Caco-2 (cell line): Measurements from ENCODE around the gene ALPK3. TPM values are rescaled to one million over a fixed set of nuclear protein-coding genes. Genes with fewer than 3 reads are reported as not detected.

ENCODE experiments used
- BruUV-seq: library from RNA; stranded (reverse); fragments of 400-500 nt; replicated peaks from 2 replicates; lab custom pipeline; 2021; lab: Mats Ljungman, UMichigan
- CTCF ChIA-PET: fragments of 300-600 bp; sonication (Branson Sonifier 250); formaldehyde crosslinking; loops from one replicate; lab custom pipeline; 2022; ENCODE audit warnings: antibody characterized with exemption; lab: Charles Lee
- POLR2A ChIA-PET: fragments of 300-600 bp; sonication (Branson Sonifier 250); formaldehyde crosslinking; loops from one replicate; lab custom pipeline; 2022; ENCODE audit warnings: antibody characterized with exemption; lab: Charles Lee
- DNase-seq, 2 experiments: peaks; one replicate each; pipeline versions ENCODE4 v3.0.0 to v3.0.0-alpha.2; 2020 to 2022
- H3K27me3 ChIP-seq: replicated peaks from 2 replicates; pipeline ENCODE4 v1.6.0; 2011; ENCODE audit warnings: low read length; ENCODE audit not compliant: control insufficient read depth, insufficient read depth
- H3K36me3 ChIP-seq: 2 replicates; pipeline ENCODE4 v1.5.1; 2011; ENCODE audit warnings: low read length; ENCODE audit not compliant: control insufficient read depth, insufficient read depth
- H3K4me1 ChIP-seq: fragments of 250-450 bp; sonication (Bioruptor Pico); 2 replicates; pipeline ENCODE4 v1.5.1; 2020; ENCODE audit warnings: mild to moderate bottlenecking
- H3K4me3 ChIP-seq: 2 replicates; pipeline ENCODE4 v1.5.1; 2011; ENCODE audit warnings: low read depth, mild to moderate bottlenecking, control low read depth, low read length
- H3K9me3 ChIP-seq: fragments of 250-450 bp; sonication (Bioruptor Pico); 2 replicates; pipeline ENCODE4 v1.5.1; 2020; ENCODE audit warnings: mild to moderate bottlenecking, moderate library complexity
- H3K27ac Mint-ChIP-seq: one replicate; pipeline ENCODE4 v1.8.0; 2022; ENCODE audit warnings: mixed read lengths; ENCODE audit not compliant: unreplicated experiment
- H3K27me3 Mint-ChIP-seq: one replicate; pipeline ENCODE4 v1.8.0; 2022; ENCODE audit warnings: mixed read lengths; ENCODE audit not compliant: insufficient read depth, unreplicated experiment
- H3K36me3 Mint-ChIP-seq: one replicate; pipeline ENCODE4 v1.8.0; 2022; ENCODE audit warnings: mild to moderate bottlenecking, mixed read lengths; ENCODE audit not compliant: insufficient read depth, unreplicated experiment
- H3K4me1 Mint-ChIP-seq: one replicate; pipeline ENCODE4 v1.8.0; 2022; ENCODE audit warnings: low read depth, mixed read lengths; ENCODE audit not compliant: unreplicated experiment
- H3K4me3 Mint-ChIP-seq: one replicate; pipeline ENCODE4 v1.8.0; 2022; ENCODE audit warnings: mild to moderate bottlenecking, moderate library complexity, mixed read lengths; ENCODE audit not compliant: unreplicated experiment
- H3K9me3 Mint-ChIP-seq: one replicate; pipeline ENCODE4 v1.8.0; 2022; ENCODE audit warnings: mixed read lengths; ENCODE audit not compliant: unreplicated experiment
- CTCF ChIP-seq, 2 experiments: fragments of 200-600 bp in 1 of 2; IDR thresholded peaks; 1 replicate in 1 of 2; 2 replicates in 1 of 2; pipeline versions ENCODE4 v1.5.1 to v1.8.0; 2011 to 2022; ENCODE audit warnings: antibody characterized with exemption in 1 of 2, control low read depth in 1 of 2, inconsistent platforms in 1 of 2, low read depth in 1 of 2, low read length in 1 of 2, mild to moderate bottlenecking in 1 of 2, moderate library complexity in 1 of 2; ENCODE audit not compliant: insufficient read depth in 1 of 2, severe bottlenecking in 1 of 2, unreplicated experiment in 1 of 2
- intact Hi-C: fragments of 100-400 bp; cut with micrococcal nuclease; formaldehyde crosslinking; loops from one replicate; pipeline ENCODE4 v1.10.0; 2022; ENCODE audit not compliant: unreplicated experiment
- total RNA-seq: library from RNA; stranded (reverse); gene quantifications from 2 replicates; pipeline ENCODE4 v1.2.3, GENCODE V29; 2022

ALPK3 gene
- total RNA-seq, 1 experiment from 2014 or later = 0.43 TPM

GRCh38 chr15:84862214-84862975 lies 45.2 kb downstream of the ALPK3 start:
- Histone ChIP-seq H3K9me3 (no peaks in the 10 kb centered on the region), H3K36me3 (no peaks in the 10 kb centered on the region), H3K27me3 (no peaks in the 10 kb centered on the region), H3K4me3 (no peak overlapping the region), H3K4me1 (peaks cover 14% of the 10 kb centered on the region)
- no peaks in the 10 kb centered on the region for H3K9me3 Mint-ChIP-seq
- no peak overlapping the region for H3K4me3 Mint-ChIP-seq
- ChIA-PET CTCF (interaction anchor here (1.0 kb wide), 1 partner anchor 16 kb away, joined by 4 read pairs; no protein-coding TSS in a partner anchor), POLR2A (no interaction called here)
- H3K27ac Mint-ChIP-seq = no peak overlapping the region
- no peak for DNase-seq
- H3K4me1 Mint-ChIP-seq = no peaks in the 10 kb centered on the region
- TF ChIP-seq CTCF (IDR thresholded peaks at IDR 0.05; ENCODE audit: insufficient read depth in 1 of 2, low read depth in 1 of 2, low read length in 1 of 2, severe bottlenecking in 1 of 2, unreplicated experiment in 1 of 2) = no peak
- no peaks in the 10 kb centered on the region for H3K27me3 Mint-ChIP-seq
- intact Hi-C loops = no loop called here
- no TSS peak for BruUV-seq
- H3K36me3 Mint-ChIP-seq = no peaks in the 10 kb centered on the region

GRCh38 chr15:84863565-84864443 lies 46.6 kb downstream of the ALPK3 start:
- no peaks in the 10 kb centered on the region for H3K9me3 Mint-ChIP-seq
- Histone ChIP-seq H3K4me1 (peaks cover 12% of the 10 kb centered on the region), H3K4me3 (no peak overlapping the region), H3K27me3 (no peaks in the 10 kb centered on the region), H3K9me3 (no peaks in the 10 kb centered on the region), H3K36me3 (no peaks in the 10 kb centered on the region)
- ChIA-PET CTCF (interaction anchor here (0.6 to 1.8 kb wide), 4 partner anchors 15 to 66 kb away, joined by 3 to 11 read pairs (median 6); no protein-coding TSS in a partner anchor), POLR2A (interaction anchor here (0.6 kb wide), 1 partner anchor 112 kb away, joined by 3 read pairs; no protein-coding TSS in a partner anchor)
- DNase-seq = peak in 1 of 2 experiments; percentile 13
- no TSS peak for BruUV-seq
- H3K27me3 Mint-ChIP-seq = no peaks in the 10 kb centered on the region
- no peaks in the 10 kb centered on the region for H3K36me3 Mint-ChIP-seq
- intact Hi-C loops = loop anchor here (1.0 kb wide), 1 partner anchor 64 kb away; no protein-coding TSS in a partner anchor
- TF ChIP-seq CTCF (IDR thresholded peaks at IDR 0.05; ENCODE audit: insufficient read depth in 1 of 2, low read depth in 1 of 2, low read length in 1 of 2, severe bottlenecking in 1 of 2, unreplicated experiment in 1 of 2) = no peak
- H3K27ac Mint-ChIP-seq = no peak overlapping the region
- H3K4me3 Mint-ChIP-seq = no peak overlapping the region
- no peaks in the 10 kb centered on the region for H3K4me1 Mint-ChIP-seq

GRCh38 chr15:84864444-84864795 lies 47.3 kb downstream of the ALPK3 start:
- H3K27me3 ChIP-seq = no peaks in the 10 kb centered on the region
- no TSS peak for BruUV-seq
- TF ChIP-seq CTCF (IDR thresholded peaks at IDR 0.05; ENCODE audit: insufficient read depth in 1 of 2, low read depth in 1 of 2, low read length in 1 of 2, severe bottlenecking in 1 of 2, unreplicated experiment in 1 of 2) = no peak
- H3K27ac Mint-ChIP-seq = no peak overlapping the region
- ChIA-PET POLR2A (no interaction called here), CTCF (interaction anchor here (0.6 to 1.8 kb wide), 4 partner anchors 14 to 65 kb away, joined by 3 to 11 read pairs (median 6); no protein-coding TSS in a partner anchor)
- no peaks in the 10 kb centered on the region for H3K9me3 ChIP-seq
- peaks cover 9% of the 10 kb centered on the region for H3K4me1 ChIP-seq
- no peaks in the 10 kb centered on the region for H3K4me1 Mint-ChIP-seq
- no peaks in the 10 kb centered on the region for H3K27me3 Mint-ChIP-seq
- H3K4me3 ChIP-seq = no peak overlapping the region
- intact Hi-C loops = loop anchor here (1.0 kb wide), 1 partner anchor 64 kb away; no protein-coding TSS in a partner anchor
- H3K9me3 Mint-ChIP-seq = no peaks in the 10 kb centered on the region
- H3K4me3 Mint-ChIP-seq = no peak overlapping the region
- H3K36me3 ChIP-seq = no peaks in the 10 kb centered on the region
- no peak for DNase-seq
- no peaks in the 10 kb centered on the region for H3K36me3 Mint-ChIP-seq
